GM19023 (cell line): Measurements from ENCODE around the gene ARFGAP1.

Experiments used
- ATAC-seq: cut with Tn5 transposase; IDR thresholded peaks from one replicate; pipeline ENCODE4 v1.9.1; 2021; ENCODE audit warnings: mild to moderate bottlenecking, moderate library complexity; ENCODE audit not compliant: unreplicated experiment

Gene ARFGAP1

DNA sequence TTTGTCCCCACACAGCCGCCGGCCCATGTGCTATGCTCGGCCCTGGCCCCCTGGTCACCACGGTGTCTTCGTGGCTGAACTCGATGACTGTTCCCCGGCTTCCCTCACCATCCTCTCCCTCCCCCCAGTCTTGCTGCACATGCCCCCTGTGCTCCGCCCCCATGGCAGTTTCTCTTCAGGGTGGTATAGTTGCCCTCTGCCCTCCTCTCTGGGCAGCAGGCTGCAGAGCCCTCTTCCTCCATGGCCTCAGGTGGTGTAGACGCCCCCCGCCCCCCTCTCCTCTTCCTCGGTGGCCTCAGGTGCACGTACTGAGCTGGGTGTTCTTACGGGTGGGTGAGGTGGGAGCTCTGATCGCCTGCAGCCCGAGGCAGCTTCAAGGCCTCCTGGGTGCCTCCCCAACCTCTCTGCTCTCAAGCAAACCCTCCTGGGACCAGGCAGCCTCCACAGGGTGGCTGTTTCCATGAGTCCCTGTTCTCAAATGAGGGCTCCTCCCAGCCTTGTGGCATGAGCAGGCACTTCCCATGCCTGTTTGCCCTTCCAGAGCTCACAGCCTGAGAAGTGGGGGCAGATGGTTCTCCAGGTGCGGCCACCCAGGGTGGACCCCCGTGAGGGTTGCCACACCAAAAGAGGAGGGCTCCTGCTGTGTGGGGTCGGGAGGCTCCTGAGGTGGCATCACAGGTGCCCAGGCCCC, 45.1 kb downstream of the ARFGAP1 start:
- no peak for ATAC-seq

- ATAC-seq = no peak
Observed at GRCh38 chr20:63318391-63319163, 46.0 kb downstream of the ARFGAP1 start.

DNA sequence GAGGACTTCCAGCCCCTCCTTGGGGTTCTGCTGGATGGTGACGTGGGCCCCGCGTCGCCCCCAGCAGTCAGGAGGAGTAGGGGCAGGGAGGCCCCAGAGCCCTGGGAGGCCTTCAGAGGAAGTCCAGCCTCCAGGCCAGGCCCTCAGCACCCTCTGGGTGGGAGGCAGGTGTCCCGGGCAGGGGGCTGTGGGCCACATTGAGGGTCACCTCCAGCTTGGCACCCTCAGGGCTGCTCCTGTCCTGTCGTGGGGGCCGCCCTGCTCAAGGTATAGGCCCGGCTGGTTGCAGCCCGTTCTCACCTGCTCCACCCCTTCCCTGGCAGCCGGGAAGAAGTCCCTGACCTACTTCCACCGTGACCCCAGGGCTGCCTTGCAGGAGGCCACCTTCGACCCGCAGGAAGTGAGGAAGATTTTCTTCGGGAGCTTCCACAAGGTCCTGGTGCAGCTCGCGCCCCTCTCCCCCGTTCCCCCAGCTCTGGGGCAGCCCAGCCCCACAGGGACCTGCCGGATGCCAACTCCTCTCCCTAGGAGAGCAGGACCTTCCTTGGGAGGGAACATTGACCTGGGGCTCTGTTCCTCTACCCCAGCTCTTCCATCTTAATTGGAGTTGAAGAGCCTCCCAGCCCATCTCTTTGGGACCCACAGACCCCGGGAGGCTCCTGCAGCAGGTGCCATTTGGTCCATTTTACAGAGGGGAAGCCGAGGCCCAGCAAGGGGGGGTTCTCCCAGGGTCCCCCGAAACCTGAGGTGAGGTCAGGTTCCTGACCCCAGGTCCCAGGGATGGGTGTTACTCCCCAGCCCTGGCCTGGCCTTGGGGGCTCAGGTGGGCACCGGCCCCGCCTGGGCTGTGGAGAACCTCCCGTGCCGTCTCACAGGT, 46.8 kb downstream of the ARFGAP1 start:
- no peak for ATAC-seq

- ATAC-seq = no peak
Observed at GRCh38 chr20:63320041-63320511, 47.5 kb downstream of the ARFGAP1 start.

DNA sequence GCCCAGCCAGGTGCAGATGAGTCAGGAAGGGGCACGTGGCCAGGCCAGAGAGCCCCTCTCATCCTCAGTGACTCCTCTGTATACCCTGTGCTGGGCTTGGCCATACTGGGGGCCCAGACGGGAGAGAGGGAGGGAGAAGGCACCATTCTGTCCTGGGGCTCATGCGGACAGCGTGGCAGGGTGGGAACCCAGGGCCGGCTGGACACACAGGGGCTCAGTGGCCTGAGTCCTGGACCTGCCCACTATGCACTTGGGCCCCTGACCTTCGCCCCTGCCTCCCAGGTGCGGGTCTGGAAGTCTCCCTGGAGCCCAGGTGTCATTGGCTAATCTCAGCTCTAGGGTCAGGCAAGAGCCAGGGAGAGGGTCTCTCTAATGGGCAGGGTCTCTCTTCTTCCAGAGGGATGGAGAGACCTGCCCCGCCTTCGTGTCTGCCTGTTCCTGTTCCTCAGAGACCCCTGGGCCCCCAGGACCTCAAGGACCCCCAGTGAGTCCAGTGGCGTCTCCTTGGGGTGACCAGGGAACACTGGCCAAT, 48.1 kb downstream of the ARFGAP1 start:
- no peak for ATAC-seq

DNA sequence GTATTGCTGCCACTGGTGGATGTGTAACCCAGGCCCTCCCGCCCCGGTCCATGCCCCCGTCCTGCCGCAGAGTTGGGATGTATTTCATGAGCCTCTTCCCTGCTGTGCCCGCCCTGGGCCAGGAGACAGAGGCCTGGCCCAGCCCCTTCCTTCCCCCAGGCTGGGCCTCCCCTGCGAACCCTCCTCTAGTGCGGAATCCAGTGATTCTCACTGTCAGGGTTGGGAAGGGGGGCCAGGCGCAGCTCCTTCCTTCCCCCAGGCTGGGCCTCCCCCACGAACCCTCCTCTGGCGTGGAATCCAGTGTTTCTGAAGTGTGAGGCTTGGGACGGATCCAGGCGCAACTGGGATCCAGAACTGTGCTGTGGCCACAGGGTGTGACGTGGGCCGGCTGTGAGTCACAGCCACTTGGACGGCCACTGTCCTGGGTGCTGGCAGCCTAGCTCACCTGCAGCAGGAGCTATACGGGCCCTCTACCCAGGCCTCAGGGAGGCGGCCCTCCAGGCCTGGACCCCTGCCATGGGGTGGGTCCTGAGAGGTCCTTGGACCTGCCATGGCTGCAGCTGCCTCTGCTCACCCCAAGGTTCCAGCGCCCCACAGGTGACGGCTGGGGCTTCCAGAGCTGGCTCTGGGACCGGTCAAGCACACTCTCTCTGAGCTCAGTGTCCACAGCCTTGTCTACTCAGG, 48.7 kb downstream of the ARFGAP1 start:
- ATAC-seq = no peak

DNA sequence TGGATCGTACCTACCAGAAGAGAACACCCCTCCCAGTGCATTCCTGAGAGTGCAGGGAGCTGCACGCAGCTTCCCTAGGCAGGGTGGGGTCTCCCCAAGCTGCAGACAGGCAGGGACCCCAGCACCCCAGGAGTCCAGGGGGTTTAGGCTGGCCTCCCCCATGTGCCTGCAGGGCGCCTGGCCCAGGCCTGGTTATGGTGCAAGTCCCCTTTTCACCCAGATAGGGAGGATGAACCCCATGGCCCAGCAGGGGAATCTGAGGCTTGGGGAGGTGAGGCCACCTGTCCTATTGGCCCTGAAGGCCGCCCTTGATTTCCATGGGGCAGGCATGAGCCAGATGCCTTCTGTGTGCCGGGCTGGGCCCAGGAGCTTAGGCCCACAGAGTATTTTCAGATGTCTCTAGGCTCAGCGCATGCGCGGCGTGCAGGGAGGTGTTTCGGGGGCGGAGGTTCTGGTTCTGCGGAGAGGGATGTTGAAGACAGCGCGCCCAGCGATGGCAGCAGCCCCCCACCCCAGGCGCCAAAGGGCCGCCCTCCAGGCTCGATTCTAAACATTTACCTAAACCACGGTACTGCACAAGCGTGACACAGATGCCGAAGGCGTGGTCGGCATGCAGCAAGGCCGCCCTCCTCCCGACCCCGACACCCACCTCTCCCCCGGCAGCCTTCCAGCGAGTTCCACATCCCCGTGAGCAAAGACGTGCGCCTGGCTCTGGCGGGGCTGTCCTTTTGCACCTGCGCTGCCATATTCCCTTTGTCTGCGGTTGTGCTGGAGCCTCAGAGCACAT, 49.7 kb downstream of the ARFGAP1 start:
- ATAC-seq = no peak

- no peak for ATAC-seq
Observed at GRCh38 chr20:63322933-63323273, 50.3 kb downstream of the ARFGAP1 start.

- ATAC-seq = no peak
Observed at GRCh38 chr20:63323357-63323981, 50.9 kb downstream of the ARFGAP1 start.

DNA sequence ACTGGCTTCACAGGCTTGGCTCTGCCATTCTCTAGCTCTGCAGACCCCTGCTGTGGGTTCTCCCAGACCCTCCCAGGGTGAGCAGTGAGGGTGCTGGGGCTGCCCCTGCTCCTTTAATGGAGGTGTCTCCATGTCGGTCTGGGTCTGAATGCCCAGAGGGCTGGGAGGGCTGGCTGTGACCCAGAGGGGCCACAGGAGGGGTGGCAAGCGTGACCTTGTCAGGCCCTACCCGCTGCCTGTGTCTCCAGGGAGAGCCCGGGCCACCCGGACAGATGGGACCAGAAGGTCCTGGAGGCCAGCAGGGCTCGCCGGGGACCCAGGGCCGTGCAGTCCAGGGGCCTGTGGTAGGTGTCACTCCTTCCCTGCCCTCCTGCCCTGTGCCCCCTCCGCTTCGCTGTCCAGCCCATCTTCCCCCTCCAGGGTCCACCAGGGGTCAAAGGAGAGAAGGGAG, 52.4 kb downstream of the ARFGAP1 start:
- no peak for ATAC-seq

DNA sequence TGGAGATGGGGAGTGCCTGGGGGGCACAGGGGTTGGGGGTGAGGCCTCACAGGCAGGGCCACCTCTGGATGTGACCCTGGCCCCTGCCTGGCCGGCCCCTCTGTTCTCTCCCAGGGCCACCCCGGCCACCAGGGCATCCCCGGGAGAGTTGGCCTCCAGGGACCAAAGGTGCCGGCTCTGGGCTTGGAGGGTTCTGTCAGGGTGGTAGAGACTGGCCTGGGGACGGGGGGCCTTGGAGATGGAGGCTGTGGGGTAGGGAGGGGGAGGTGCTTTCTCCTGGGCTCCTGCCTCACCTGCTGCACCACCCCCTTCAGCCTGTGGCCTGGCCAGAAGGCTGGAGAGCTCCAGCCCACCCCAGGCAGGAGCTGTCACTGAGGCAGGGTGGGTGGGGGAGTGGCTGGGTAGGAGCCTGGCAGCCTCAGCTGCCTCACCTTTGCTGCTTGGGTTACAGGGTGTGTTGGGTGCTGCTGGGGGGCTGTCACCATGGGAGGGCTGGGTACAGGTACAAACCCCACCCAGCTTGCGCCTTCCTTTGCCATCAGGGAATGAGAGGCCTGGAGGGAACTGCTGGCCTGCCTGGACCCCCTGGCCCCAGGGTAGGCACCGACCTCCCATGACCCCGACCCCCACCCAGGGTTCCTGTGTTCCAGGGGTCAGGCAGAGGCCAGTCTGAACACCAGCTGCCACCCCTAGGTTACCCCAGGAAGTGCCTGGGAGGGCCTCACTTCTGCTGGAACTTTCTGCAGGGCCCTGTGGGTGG, 53.1 kb downstream of the ARFGAP1 start:
- ATAC-seq = no peak

- no peak for ATAC-seq
Observed at GRCh38 chr20:63326314-63327230, 54.0 kb downstream of the ARFGAP1 start.

DNA sequence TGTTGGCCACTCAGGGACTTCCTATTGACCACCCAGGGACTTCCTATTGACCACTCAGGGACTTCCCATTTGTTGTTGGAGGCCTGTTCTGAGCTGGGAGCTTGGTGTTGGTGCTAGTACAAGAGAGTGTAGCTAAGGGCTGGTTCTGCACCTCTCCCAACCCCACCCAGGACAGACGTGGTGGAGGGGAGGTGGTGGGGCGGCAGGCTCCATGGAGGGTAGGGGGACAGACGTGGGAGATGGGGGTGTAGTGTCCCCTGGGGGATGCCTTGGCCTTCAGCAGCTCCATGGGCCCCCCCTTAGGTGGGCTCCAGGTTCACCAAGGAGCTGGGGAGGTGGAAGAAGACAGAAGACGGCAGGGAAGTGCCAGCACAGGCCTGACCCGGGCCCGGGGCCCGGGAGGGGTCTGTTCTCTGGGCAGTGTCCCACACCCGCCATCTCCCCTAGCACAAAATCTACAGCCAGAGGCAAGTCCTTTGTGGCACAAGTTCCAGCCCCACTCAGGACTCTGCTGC, 54.7 kb downstream of the ARFGAP1 start:
- ATAC-seq = no peak

DNA sequence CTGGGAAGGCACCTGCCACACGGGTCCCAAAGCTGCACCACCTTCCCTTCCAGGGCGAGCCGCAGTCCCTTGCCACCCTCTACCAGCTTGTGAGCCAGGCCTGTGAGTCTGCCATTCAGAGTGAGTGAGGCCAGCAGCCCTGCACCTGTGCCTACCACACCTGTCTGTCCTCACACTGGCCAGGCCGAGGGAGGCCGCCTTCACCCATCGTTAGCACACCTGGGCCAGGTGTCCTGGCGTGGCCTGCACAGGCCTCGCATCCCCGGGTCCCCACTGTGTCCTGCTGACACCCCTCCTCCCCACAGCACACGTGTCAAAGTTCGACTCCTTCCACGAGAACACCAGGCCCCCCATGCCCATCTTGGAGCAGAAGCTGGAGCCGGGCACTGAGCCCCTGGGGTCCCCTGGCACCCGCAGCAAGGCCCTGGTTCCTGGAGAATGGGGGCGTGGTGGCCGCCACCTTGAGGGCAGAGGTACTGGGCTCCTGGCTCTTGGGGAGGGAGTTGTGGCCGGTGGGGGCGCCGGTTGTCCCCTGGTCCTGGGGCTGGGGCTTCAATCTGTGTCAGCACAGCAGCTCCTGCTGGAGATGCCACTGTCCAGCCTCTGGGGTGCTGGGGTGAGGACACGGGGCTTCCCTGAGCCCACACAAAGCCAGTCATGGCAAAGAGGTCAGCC, 55.5 kb downstream of the ARFGAP1 start:
- no peak for ATAC-seq

GRCh38 chr20:63328718-63329275, 56.2 kb downstream of the ARFGAP1 start:
- ATAC-seq = no peak

GRCh38 chr20:63329331-63330083, 56.9 kb downstream of the ARFGAP1 start:
- ATAC-seq = no peak
